ENCODE measurements around the gene HSPA12B. TPM values are rescaled to one million over a fixed set of nuclear protein-coding genes. Genes with fewer than 3 reads are reported as not detected.

HSPA12B gene
- total RNA-seq, 1 donor from 2014 or later: 9.2 TPM

- intact Hi-C loops (cut with DNase I): no loop called here
- no peak for DNase-seq (ENCODE audit: low spot score)
Observed at GRCh38 chr20:3701061-3701998, 31.2 kb upstream of the HSPA12B start.

- DNase-seq (ENCODE audit: low spot score): no peak
- intact Hi-C loops (cut with DNase I): no loop called here
Observed at GRCh38 chr20:3702611-3703391, 29.7 kb upstream of the HSPA12B start.

GRCh38 chr20:3704087-3704486 lies 28.4 kb upstream of the HSPA12B start:
- no peak for DNase-seq (ENCODE audit: low spot score)
- intact Hi-C loops (cut with DNase I): no loop called here

- DNase-seq (ENCODE audit: low spot score): no peak
- intact Hi-C loops (cut with DNase I): no loop called here
Observed at GRCh38 chr20:3705491-3705969, 27.0 kb upstream of the HSPA12B start.

- DNase-seq (ENCODE audit: low spot score): no peak
- intact Hi-C loops (cut with DNase I): no loop called here
Observed at GRCh38 chr20:3705970-3706739, 26.3 kb upstream of the HSPA12B start.

- intact Hi-C loops (cut with DNase I): no loop called here
- no peak for DNase-seq (ENCODE audit: low spot score)
Observed at GRCh38 chr20:3706774-3707507, 25.5 kb upstream of the HSPA12B start.

- DNase-seq (ENCODE audit: low spot score): no peak
- intact Hi-C loops (cut with DNase I): no loop called here
Observed at GRCh38 chr20:3707508-3707899, 25.0 kb upstream of the HSPA12B start.

GRCh38 chr20:3710011-3710466 lies 22.4 kb upstream of the HSPA12B start:
- no peak for DNase-seq (ENCODE audit: low spot score)
- intact Hi-C loops (cut with DNase I): loop anchor here (5.0 to 10.0 kb wide), 2 partner anchors 57 to 355 kb away; partner anchors contain the start of gene ADISSP

GRCh38 chr20:3710703-3711483 lies 21.6 kb upstream of the HSPA12B start:
- intact Hi-C loops (cut with DNase I): loop anchor here (1.0 to 10.0 kb wide), 3 partner anchors 35 to 354 kb away; partner anchors contain the start of gene ADISSP
- DNase-seq (ENCODE audit: low spot score): peak; percentile 86

GRCh38 chr20:3711484-3711941 lies 21.0 kb upstream of the HSPA12B start:
- intact Hi-C loops (cut with DNase I): loop anchor here (1.0 to 10.0 kb wide), 3 partner anchors 35 to 353 kb away; partner anchors contain the start of gene ADISSP
- no peak for DNase-seq (ENCODE audit: low spot score)

GRCh38 chr20:3712279-3712873 lies 20.1 kb upstream of the HSPA12B start, which contains the start of gene SIGLEC1:
Gene SIGLEC1 (minus strand): TSS chr20:3712600. CDS start chr20:3707128, 5,472 bp downstream.
- intact Hi-C loops (cut with DNase I): loop anchor here (5.0 to 10.0 kb wide), 2 partner anchors 55 to 352 kb away; partner anchors contain the start of gene ADISSP
- no peak for DNase-seq (ENCODE audit: low spot score)

GRCh38 chr20:3714092-3714491 lies 18.4 kb upstream of the HSPA12B start:
- no peak for DNase-seq (ENCODE audit: low spot score)
- intact Hi-C loops (cut with DNase I): loop anchor here (5.0 to 10.0 kb wide), 2 partner anchors 53 to 351 kb away; partner anchors contain the start of gene ADISSP

GRCh38 chr20:3716195-3716834 lies 16.2 kb upstream of the HSPA12B start:
- no peak for DNase-seq (ENCODE audit: low spot score)
- intact Hi-C loops (cut with DNase I): loop anchor here (5.0 to 10.0 kb wide), 3 partner anchors 36 to 348 kb away; partner anchors contain the start of gene SPEF1

- intact Hi-C loops (cut with DNase I): loop anchor here (5.0 to 10.0 kb wide), 3 partner anchors 33 to 346 kb away; partner anchors contain the start of gene SPEF1
- no peak for DNase-seq (ENCODE audit: low spot score)
Observed at GRCh38 chr20:3719046-3719445, 13.4 kb upstream of the HSPA12B start.

- intact Hi-C loops (cut with DNase I): no loop called here
Observed at GRCh38 chr20:3720068-3720467, 12.4 kb upstream of the HSPA12B start.

GRCh38 chr20:3720626-3721025 lies 11.9 kb upstream of the HSPA12B start:
- DNase-seq (ENCODE audit: low spot score): no peak
- intact Hi-C loops (cut with DNase I): no loop called here

More at GRCh38 chr20:3720068-3720467, 12.4 kb upstream of the HSPA12B start:
- no peak for DNase-seq (ENCODE audit: low spot score)

Data from cardiac septum (tissue), 1 donor.